Activated gamma-delta T cell treated with anti-CD3 and anti-CD28 coated beads, Interleukin-2, amount 50 U/mL, for 16 hours (primary cell): ENCODE measurements around the gene MED16.
A peak's percentile ranks its signal among the peaks of the same experiment; 100 is the strongest.
"Not testable (repeated sequence)": the region's sequence is repeated elsewhere in the genome, so short reads cannot be mapped to it uniquely, and the experiment has no call there.

ENCODE experiments used
- DNase-seq: peaks from one replicate; pipeline ENCODE4 v3.0.0-alpha.2; 2020; ENCODE audit warnings: low read depth

The MED16 gene

GRCh38 chr19:888581-889385 lies 4.2 kb downstream of the MED16 start:
- DNase-seq: no peak

GRCh38 chr19:887599-887998 lies 5.4 kb downstream of the MED16 start:
- DNase-seq: no peak

- DNase-seq: no peak
These were observed 5.9 kb downstream of the MED16 start for GRCh38 chr19:887072-887471.

DNA sequence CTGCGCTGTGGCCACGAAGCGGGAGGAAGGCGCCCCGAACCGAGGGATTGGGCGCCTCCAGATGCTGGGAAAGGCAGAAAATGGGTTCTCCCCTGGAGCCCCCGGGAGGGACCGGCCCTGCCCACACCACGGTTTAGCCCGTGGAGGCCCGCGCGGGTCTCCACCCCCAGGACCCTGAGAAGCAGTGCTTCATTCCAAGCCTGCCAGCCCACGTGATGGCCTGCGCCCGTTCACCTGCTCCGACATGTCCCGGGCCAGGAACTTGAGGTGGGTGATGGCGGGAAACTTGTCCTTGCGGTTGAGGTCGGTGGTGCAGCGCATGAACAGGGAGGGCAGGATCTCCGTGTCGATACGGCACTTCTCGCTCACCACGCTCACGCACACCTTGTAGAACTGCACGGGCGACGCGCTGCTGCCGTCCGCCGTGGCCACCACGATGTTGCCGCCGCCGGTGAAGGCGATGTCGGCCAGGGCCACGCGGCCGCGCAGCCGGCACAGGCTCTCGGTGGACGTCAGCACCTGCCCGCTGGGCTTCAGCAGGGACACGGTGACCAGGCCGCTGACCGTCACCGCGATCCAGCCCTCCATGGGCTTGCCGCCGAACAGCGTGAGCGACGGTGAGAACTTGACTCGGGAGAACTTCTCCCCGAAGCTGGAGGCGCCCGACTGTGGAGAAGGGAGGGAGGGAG lies 7.3 kb downstream of the MED16 start:
- DNase-seq: no peak

GRCh38 chr19:884420-885211 lies 8.4 kb downstream of the MED16 start:
- DNase-seq: no peak

DNA sequence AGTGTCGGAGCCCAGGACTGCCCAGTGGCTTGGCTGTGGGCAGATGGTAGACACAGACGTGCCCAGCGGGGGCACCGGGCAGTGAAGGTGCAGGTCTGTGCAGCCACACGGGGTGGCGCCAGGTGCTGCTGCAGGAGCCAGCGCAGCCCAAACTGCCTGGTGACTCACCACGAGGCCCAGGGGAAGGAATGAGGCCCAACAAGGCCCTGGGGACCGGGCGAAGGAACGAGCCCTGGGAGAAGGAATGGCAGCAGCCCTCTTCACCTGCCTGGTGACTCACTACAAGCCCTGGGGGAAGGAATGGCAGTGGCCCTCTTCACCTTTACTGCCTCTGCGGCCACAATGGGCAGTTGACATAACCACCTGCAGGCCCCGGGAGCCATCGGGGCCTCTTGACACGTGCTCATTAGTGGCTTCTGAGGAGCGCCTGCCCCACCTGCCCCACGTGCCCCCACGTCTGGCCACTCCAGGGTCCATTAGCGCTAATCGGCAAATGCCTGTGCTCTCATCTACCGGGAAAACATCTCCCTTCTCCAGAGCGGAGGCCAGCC lies 9.3 kb downstream of the MED16 start:
- no peak for DNase-seq

GRCh38 chr19:882871-883497 lies 10.0 kb downstream of the MED16 start:
- DNase-seq: no peak

- no peak for DNase-seq
These were observed 11.5 kb downstream of the MED16 start for GRCh38 chr19:881385-882071.

GRCh38 chr19:879711-880438 lies 13.1 kb downstream of the MED16 start:
- DNase-seq: no peak

GRCh38 chr19:878751-879561 lies 14.0 kb downstream of the MED16 start:
- DNase-seq: not testable (repeated sequence)

DNA sequence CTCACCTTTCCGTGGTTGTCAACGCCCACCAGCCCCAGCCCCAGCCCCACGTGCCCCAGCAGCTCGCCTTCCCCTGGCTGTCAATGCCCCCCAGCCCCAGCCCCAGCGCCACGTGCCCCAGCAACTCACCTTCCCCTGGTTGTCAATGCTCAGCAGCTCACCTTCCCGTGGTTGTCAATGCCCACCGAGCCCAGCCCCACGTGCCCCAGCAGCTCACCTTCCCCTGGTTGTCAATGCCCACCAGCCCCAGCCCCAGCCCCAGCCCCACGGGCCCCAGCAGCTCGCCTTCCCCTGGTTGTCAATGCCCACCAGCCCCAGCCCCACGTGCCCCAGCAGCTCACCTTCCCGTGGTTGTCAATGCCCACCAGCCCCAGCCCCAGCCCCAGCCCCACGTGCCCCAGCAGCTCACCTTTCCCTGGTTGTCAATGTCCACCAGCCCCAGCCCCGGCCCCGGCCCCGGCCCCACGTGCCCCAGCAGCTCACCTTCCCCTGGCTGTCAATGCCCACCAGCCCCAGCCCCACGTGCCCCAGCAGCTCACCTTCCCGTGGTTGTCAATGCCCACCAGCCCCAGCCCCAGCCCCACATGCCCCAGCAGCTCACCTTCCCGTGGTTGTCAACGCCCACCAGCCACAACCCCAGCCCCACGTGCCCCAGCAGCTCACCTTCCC lies 14.9 kb downstream of the MED16 start:
- DNase-seq: not testable (repeated sequence)

GRCh38 chr19:876780-877314 lies 16.1 kb downstream of the MED16 start:
- DNase-seq: no peak

GRCh38 chr19:876089-876488 lies 16.9 kb downstream of the MED16 start:
- DNase-seq: no peak

- DNase-seq: no peak
These were observed 17.6 kb downstream of the MED16 start for GRCh38 chr19:875265-875879.

- DNase-seq: no peak
These were observed 19.4 kb downstream of the MED16 start for GRCh38 chr19:873561-874041.

- DNase-seq: peak; percentile 58
These were observed 19.9 kb downstream of the MED16 start for GRCh38 chr19:873084-873483.

DNA sequence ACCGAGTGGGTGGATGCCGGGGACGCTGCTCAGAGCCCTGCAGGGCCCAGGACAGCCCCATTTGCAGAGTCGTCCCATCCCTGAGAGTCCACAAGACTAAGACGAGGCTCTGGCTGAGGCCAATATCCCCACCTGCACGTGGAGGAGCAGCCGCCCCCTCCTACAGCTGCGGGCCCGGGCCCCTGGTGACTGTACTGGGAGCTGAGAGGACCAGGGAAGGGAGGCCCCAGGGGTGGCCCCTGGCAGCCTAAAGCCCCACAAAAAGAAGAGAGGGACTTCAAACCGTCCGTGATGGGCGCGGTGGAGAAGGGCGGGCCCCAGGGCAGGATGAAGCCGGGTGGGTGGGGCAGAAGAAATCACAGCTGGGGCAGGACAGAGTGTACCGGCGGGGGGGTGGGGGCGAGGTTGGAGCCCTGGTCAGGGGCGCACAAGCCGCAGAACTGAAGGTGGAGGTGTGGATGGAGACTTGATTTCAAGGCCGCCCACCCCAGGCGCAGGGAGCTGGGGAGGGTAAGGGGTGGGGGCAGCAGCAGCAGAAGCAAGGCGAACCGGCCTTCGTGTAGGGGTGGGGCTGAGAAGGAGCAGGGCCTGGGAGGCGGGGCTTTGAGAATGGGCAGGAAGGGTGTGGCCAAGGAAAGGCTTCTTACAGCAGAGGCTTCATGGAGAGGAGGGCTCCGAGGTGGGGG lies 20.6 kb downstream of the MED16 start:
- peak; percentile 50 for DNase-seq
